ES-I3 (cell line): ENCODE data around the gene SEL1L3.

Experiments
- H3K36me3 ChIP-seq: 2 replicates; pipeline ENCODE4 v1.6.1; 2013; ENCODE audit warnings: mild to moderate bottlenecking, low read length, control low read depth, moderate library complexity; ENCODE audit not compliant: insufficient read depth
- H3K4me1 ChIP-seq: 2 replicates; pipeline ENCODE4 v1.6.1; 2013; ENCODE audit warnings: mild to moderate bottlenecking, control low read depth, low read length; ENCODE audit not compliant: insufficient read depth
- H3K9ac ChIP-seq: 2 replicates; pipeline ENCODE4 v1.6.1; 2013; ENCODE audit warnings: low read depth, mild to moderate bottlenecking, low read length, moderate library complexity
- H3K9me3 ChIP-seq: 2 replicates; pipeline ENCODE4 v1.6.1; 2013; ENCODE audit warnings: mild to moderate bottlenecking, low read length, moderate library complexity; ENCODE audit not compliant: control insufficient read depth, insufficient read depth

Gene SEL1L3

DNA sequence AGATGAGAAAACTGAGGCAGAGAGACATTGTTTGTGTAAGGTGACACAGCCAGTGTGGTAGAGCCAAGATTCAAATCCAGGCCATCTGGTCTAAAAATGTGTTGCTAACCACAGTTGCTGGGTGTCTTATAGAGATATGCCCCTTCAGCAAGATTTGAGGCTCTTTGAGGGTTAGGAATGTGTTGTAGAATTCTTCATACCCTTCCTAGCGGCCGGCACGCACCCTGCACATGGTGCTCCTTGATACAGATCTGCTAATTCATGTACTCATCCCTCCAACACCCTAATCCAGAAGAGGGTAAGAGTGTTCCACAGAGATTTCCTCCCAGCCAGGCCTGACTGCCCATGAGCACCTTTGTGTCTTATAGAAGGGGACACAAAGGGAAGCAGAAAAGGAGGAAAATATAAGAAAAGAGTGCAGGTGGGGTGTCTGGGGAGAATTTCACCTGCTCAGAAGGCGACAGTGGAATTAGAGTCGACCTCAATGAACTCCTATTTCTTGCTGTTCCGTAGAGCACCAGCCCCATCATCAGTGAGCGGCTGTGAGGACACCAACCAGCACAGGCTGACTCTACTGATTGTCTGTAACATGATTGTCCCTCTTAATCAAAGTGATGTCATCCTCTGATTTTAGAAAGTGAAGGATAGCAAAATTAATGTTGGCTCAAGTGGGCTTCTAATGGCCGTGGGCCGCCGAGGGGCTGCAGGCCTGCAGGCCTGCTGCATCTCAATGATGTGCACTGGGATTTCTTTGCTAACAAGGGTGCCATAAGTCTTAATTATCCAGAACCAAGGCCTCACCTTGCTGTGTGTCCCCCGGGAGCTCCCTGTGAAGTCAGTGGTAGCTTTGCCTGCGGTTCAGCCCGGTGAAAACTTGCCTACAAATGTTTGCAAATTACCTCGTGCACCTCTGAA lies 27.1 kb upstream of the SEL1L3 start:
- Histone ChIP-seq H3K9ac (no peak overlapping the region), H3K4me1 (peaks cover 20% of the 10 kb centered on the region)

DNA sequence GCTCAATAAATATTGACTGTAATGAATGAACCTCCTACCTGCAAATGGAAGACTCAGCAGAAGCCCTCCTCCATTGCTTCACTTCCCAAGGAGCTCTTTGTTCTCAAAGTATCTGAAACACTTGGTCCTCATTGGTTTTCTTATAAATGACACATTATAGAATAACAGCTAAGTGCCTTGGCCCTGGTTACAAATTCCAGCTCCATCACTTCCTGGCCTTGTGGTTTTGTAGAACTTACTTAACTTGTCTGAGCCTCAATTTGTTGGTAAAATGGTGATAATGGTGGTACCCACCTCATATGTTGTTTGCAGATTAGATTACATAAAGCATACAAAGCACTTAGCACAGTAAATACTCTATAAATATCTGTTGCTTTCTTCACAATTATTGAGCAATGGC lies 26.0 kb upstream of the SEL1L3 start:
- no peaks in the 10 kb centered on the region for H3K9me3 ChIP-seq
- peaks cover 20% of the 10 kb centered on the region for H3K4me1 ChIP-seq
- no peak overlapping the region for H3K9ac ChIP-seq
- no peaks in the 10 kb centered on the region for H3K36me3 ChIP-seq

More for the DNA sequence above, 27.1 kb upstream of the SEL1L3 start:
- H3K36me3 ChIP-seq: no peaks in the 10 kb centered on the region
- no peaks in the 10 kb centered on the region for H3K9me3 ChIP-seq

DNA sequence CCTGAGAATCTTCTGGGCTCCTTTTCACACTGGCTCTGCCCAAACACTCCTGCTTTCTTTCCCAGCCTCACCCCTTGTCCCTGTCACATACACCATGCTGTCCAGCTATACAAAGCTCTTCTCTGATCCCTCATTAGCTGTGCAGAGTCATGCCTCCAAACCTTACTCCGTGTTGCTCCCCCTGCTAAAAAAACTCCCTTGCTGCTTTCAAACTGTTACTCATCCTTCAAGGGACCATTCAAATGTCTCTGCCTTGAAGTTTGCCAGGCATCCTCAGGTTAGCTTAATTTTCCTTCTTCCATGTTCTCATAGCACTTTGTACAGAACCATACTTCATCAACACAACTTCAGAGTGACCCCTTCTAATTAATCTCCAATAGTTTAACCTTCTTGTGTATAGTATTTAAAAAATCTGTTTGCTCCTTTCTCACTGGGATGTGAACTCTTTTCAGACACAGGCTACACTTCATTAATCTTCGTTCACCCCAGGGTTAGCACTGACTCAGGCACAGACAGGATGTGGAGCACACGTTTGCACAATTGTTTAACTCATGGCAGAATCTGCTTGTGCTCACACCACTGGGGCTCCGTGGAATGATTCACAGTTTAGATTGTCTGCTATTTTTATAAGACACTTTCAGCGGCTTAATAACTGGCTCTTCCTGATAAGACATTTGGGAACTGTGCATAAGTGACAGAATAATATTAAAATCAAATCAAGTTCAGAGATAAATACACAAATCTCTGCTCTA lies 21.4 kb upstream of the SEL1L3 start:
- Histone ChIP-seq H3K9ac (no peak overlapping the region), H3K9me3 (no peaks in the 10 kb centered on the region), H3K36me3 (no peaks in the 10 kb centered on the region), H3K4me1 (no peaks in the 10 kb centered on the region)

DNA sequence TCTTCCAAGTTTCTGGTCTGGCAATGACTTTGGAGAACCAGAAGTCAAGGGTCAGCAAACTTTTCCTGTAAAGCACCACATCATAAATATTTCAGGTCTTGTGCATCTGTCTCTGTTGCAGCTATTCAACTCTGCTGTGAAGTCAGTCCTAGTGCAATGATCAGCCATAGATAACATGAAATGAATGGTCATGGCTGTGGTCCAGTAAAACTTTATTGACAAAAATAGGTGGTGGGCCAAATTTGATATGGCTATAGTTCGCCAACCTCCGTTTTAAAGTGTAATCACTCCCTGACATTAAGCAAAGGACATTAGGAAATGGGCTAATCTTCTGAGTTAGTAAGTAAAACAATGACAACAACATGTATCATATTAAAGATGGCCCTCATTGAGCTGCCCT lies 20.8 kb upstream of the SEL1L3 start:
- Histone ChIP-seq H3K9ac (no peak overlapping the region), H3K9me3 (no peaks in the 10 kb centered on the region), H3K36me3 (no peaks in the 10 kb centered on the region), H3K4me1 (0 out of 2 replicates have a peak, but pooled peaks cover 2% of the 10 kb centered on the region)

DNA sequence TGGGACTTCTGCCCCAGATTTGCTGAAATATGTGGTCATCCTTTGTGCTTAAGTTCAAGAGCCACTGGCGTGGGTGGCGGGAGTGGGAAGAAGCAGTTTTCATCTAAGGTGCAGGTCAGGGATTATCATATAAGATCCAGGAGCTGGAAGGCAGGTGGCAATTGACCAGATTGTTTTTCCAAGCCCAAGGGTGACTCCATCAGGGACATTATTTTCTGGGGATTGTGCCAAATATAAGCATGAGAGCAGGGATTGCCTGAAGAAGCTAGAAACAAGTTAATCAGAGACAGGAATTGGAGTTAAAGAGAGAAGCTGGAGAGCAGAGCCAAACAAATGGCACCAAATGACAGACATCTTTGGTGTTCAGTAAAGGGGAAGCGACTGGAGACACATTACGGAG lies 19.4 kb upstream of the SEL1L3 start:
- H3K9me3 ChIP-seq: no peaks in the 10 kb centered on the region
- no peak overlapping the region for H3K9ac ChIP-seq
- H3K36me3 ChIP-seq: no peaks in the 10 kb centered on the region
- H3K4me1 ChIP-seq: 0 out of 2 replicates have a peak, but pooled peaks cover 7% of the 10 kb centered on the region

DNA sequence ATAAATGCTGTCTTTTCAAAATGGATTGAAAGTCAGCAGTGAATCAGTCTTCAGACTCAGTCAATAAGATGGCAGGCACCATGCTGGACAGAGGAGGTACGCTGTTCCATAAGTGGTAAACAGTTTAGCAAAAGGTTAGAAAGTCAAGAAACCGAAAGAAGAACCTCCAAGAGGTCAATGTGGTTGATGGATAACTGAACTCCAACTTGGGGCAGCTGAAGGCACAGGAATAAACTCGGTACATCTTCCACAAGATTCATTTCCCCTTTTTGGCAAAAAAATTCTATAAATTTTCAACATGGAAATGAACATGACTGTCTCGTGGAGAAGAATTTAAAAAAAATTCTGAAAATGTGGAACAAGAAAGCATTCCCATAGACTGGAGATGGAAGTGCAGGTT lies 18.4 kb upstream of the SEL1L3 start:
- 0 out of 2 replicates have a peak, but pooled peaks cover 7% of the 10 kb centered on the region for H3K4me1 ChIP-seq
- H3K36me3 ChIP-seq: no peaks in the 10 kb centered on the region
- no peaks in the 10 kb centered on the region for H3K9me3 ChIP-seq
- H3K9ac ChIP-seq: no peak overlapping the region

DNA sequence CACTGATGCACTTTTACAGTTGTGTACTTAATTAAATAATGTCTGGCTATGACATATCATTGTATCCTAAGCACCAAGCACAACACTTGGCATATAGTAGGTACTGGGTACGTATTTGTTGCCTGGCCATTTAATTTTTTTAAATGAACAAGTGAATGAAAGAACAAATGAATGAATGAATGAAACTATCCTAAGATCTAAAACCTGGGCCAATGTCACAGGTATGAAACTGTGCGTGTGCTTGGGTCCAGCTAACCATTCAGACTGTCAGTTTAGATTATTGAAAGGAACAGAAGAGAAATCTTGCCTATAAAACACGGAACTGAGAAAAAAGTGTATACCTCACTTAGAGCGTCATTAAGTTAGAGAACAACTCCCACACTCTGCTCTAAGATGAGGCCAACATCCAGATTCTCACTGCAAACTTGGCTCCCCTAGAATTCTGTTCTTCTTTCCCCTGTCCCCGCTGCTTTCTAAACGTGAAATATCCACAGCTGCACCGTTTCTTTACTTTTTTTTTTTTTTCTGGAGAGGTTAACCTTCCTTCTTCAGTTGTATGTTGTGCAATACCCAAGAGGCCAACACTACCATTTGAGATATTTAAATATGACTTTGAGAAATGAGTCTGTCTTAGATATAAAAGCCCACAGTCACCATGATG lies 17.3 kb upstream of the SEL1L3 start:
- H3K9me3 ChIP-seq: no peaks in the 10 kb centered on the region
- H3K4me1 ChIP-seq: 0 out of 2 replicates have a peak, but pooled peaks cover 7% of the 10 kb centered on the region
- H3K9ac ChIP-seq: no peak overlapping the region
- H3K36me3 ChIP-seq: no peaks in the 10 kb centered on the region

DNA sequence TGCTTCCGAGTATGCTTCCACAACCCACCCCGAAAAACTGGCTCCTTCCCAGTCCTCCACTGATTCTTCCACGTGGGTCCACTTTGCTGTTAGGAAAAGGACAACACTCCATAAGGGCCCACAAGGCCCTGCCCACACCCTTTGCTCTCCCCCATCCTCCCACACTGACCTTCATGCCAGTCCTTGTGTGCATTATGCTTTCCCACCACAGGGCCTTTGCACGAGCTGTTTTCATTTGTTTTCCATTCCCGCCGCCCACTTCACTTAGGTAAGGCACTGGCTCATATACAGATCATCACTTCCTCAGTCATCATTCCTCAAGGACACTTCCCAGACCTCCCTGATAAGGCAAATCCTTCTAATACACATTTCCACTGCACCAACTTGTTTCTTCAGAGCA lies 16.8 kb upstream of the SEL1L3 start:
- Histone ChIP-seq H3K9me3 (no peaks in the 10 kb centered on the region), H3K4me1 (0 out of 2 replicates have a peak, but pooled peaks cover 7% of the 10 kb centered on the region), H3K9ac (no peak overlapping the region), H3K36me3 (no peaks in the 10 kb centered on the region)

DNA sequence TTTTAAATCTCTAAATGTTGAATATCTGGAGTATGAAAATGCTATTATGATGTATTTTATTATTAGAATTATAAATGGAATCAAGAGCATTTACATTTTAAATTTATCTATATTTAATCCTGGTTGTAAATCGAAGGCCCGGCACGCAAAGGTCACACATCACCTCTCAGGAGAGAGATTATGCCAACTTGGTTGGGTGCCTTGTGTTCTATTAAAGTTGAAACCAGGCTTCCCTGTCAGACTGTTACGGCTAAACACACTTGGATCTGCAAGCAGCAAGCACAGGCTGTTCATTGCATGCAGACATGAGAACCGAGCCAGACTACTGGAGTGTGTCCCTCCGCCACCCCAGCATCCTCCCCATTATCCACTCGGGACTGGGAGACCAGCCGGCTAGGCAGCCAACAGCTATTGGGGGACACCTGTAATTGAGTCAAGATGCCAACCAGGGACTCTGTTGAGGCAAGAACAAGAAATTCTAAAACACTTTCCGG lies 16.4 kb upstream of the SEL1L3 start:
- H3K9me3 ChIP-seq: no peaks in the 10 kb centered on the region
- H3K36me3 ChIP-seq: no peaks in the 10 kb centered on the region
- H3K9ac ChIP-seq: no peak overlapping the region
- H3K4me1 ChIP-seq: 0 out of 2 replicates have a peak, but pooled peaks cover 7% of the 10 kb centered on the region

DNA sequence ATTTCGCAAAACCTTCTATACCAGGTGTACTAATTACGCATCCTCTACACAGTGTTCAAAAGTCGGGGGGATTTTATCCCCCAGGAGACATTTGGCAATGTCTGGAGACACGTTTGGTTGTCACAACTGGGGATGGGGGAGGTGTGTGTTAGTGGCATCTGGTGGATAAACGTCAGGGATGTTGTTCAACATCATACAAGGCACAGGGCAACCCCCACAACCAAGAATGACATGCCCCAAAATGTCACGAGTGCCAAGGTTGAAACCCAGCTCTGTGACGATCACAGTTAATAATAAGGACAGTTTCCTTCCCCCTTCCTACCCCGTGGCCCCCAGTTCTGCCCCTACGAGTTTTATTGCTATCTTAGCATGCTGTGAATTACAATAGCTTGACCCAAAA lies 15.9 kb upstream of the SEL1L3 start:
- H3K9me3 ChIP-seq: no peaks in the 10 kb centered on the region
- no peak overlapping the region for H3K9ac ChIP-seq
- 0 out of 2 replicates have a peak, but pooled peaks cover 7% of the 10 kb centered on the region for H3K4me1 ChIP-seq
- no peaks in the 10 kb centered on the region for H3K36me3 ChIP-seq

DNA sequence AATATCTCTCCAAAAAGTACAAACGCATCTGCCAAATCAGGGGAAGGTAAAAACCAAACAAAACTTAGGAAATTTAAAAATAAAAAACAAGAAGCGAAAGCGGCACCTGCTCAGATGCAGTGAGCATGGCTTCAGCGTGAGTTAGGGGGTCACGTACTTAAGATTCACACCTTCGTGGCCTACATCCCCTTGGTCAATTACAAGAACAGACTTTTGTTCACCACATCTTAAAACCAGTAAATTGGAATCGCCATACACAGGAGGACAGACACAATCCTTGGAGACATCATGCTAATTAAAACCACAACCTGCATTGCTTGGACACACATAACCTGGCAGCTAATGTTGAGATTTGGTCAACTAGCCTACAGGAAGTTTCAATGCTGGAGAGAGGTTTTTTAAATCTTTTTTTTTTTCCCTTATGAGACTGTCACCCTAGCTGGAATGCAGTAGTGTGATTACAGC lies 12.5 kb upstream of the SEL1L3 start:
- Histone ChIP-seq H3K4me1 (0 out of 2 replicates have a peak, but pooled peaks cover 7% of the 10 kb centered on the region), H3K9ac (no peak overlapping the region), H3K36me3 (no peaks in the 10 kb centered on the region), H3K9me3 (no peaks in the 10 kb centered on the region)

DNA sequence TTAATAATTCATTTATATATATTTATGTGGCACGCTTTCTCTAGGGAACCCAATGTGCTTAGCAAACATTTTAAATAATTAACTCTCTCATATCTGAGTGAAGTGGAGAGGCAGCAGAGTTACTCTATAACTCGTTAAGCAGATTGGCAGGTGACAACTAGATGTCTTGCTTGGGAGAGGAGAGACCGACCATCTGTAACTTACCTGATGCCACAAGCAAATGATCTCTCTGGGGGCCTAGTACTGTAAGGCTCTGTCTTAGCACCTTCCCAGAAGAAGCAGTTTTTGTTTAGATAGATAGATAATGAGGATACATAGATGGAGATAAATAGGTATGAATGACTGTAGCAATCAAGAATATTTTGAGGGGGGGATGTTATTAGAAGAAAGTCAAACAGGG lies 11.9 kb upstream of the SEL1L3 start:
- Histone ChIP-seq H3K9ac (no peak overlapping the region), H3K9me3 (no peaks in the 10 kb centered on the region), H3K4me1 (0 out of 2 replicates have a peak, but pooled peaks cover 7% of the 10 kb centered on the region), H3K36me3 (no peaks in the 10 kb centered on the region)

DNA sequence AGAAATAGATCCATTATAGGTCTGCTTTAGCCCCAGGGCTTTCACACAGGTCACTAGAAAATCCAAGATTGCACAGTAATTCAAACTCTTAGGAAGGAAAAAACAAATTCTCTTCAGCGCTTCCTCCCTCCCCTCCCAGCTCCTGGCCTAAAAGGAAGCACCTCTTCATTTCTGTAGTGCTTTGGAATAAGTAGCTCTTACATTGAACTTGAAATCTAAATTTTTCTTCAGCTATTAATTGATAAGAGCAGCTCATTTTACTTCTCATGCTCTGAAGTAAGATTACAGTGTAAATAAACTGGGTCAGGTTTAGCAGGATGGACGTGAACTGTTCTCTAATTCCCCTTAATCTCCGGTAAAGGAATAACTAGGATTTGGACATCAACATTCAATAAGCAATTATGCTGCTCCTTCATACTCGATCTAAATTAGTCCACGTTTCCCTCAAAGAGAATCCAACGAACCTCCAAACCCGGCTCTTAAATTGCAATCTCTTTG lies 10.9 kb upstream of the SEL1L3 start:
- no peak overlapping the region for H3K9ac ChIP-seq
- H3K36me3 ChIP-seq: no peaks in the 10 kb centered on the region
- 0 out of 2 replicates have a peak, but pooled peaks cover 6% of the 10 kb centered on the region for H3K4me1 ChIP-seq
- H3K9me3 ChIP-seq: no peaks in the 10 kb centered on the region
